Measurements from ENCODE around the gene ARHGEF26.

Gene ARHGEF26

GRCh38 chr3:154156530-154156929 lies 35.3 kb downstream of the ARHGEF26 start:
- H3K27ac ChIP-seq = no peak overlapping the region
- no peak for TF ChIP-seq ZFX (IDR thresholded peaks at IDR 0.05; ENCODE audit: borderline replicate concordance)
- TF ChIP-seq, protein P1, sequence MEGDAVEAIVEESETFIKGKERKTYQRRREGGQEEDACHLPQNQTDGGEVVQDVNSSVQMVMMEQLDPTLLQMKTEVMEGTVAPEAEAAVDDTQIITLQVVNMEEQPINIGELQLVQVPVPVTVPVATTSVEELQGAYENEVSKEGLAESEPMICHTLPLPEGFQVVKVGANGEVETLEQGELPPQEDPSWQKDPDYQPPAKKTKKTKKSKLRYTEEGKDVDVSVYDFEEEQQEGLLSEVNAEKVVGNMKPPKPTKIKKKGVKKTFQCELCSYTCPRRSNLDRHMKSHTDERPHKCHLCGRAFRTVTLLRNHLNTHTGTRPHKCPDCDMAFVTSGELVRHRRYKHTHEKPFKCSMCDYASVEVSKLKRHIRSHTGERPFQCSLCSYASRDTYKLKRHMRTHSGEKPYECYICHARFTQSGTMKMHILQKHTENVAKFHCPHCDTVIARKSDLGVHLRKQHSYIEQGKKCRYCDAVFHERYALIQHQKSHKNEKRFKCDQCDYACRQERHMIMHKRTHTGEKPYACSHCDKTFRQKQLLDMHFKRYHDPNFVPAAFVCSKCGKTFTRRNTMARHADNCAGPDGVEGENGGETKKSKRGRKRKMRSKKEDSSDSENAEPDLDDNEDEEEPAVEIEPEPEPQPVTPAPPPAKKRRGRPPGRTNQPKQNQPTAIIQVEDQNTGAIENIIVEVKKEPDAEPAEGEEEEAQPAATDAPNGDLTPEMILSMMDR (IDR thresholded peaks at IDR 0.05) = no peak

- H3K27ac ChIP-seq = no peak overlapping the region
- TF ChIP-seq, protein P1 (IDR thresholded peaks at IDR 0.05) = no peak
- TF ChIP-seq ZFX (IDR thresholded peaks at IDR 0.05; ENCODE audit: borderline replicate concordance) = no peak
Measured at GRCh38 chr3:154161806-154162205, 40.6 kb downstream of the ARHGEF26 start.

GRCh38 chr3:154164387-154164786 lies 43.2 kb downstream of the ARHGEF26 start:
- TF ChIP-seq, protein P1 (IDR thresholded peaks at IDR 0.05) = no peak
- no peak for TF ChIP-seq ZFX (IDR thresholded peaks at IDR 0.05; ENCODE audit: borderline replicate concordance)
- no peak overlapping the region for H3K27ac ChIP-seq

- H3K27ac ChIP-seq = no peak overlapping the region
- TF ChIP-seq ZFX (IDR thresholded peaks at IDR 0.05; ENCODE audit: borderline replicate concordance) = no peak
- TF ChIP-seq, protein P1 (IDR thresholded peaks at IDR 0.05) = no peak
Measured at GRCh38 chr3:154168998-154169795, 48.0 kb downstream of the ARHGEF26 start.

DNA sequence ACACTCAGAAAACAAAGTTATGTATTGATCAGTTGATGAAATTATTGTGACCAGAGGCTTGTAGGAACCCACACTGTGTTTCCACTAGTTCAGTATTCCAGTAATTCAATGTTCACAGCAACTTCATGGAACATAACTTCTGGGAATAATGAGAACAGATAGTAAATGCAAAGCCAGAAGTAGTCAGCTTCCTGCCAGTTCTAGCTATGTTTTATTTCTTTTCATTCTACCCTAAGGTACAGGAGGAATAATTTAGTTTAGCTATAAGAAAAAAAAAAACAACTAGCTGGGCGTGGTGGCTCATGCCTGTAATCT lies 48.6 kb downstream of the ARHGEF26 start:
- TF ChIP-seq, protein P1 (IDR thresholded peaks at IDR 0.05) = no peak
- TF ChIP-seq ZFX (IDR thresholded peaks at IDR 0.05; ENCODE audit: borderline replicate concordance) = no peak
- H3K27ac ChIP-seq = no peak overlapping the region

DNA sequence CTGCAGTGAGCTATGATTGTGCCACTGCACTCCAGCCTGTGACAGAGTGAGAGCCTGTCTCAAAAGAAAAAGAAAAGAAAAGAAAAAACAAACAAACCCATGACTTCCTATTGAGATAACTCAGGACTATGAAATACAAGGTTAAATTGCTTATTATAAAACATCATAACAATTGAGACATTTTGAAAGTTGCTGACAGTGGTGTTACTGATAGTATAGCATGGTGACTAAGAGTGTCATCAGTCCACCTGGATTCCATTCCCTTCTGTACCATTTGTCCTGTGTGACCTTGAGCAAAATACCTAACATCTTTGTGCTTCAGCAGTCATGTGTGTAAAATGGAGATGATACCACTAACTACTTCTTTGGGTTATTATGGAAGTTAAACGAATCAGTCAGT lies 49.1 kb downstream of the ARHGEF26 start:
- H3K27ac ChIP-seq = no peak overlapping the region
- TF ChIP-seq, protein P1 (IDR thresholded peaks at IDR 0.05) = no peak
- TF ChIP-seq ZFX (IDR thresholded peaks at IDR 0.05; ENCODE audit: borderline replicate concordance) = no peak

GRCh38 chr3:154175041-154175440 lies 53.9 kb downstream of the ARHGEF26 start:
- TF ChIP-seq, protein P1 (IDR thresholded peaks at IDR 0.05) = no peak
- TF ChIP-seq ZFX (IDR thresholded peaks at IDR 0.05; ENCODE audit: borderline replicate concordance) = no peak

More at GRCh38 chr3:154175041-154175440, 53.9 kb downstream of the ARHGEF26 start:
- no peak overlapping the region for H3K27ac ChIP-seq
